Stimulated activated CD8-positive, alpha-beta memory T cell treated with anti-CD3 and anti-CD28 coated beads, Interleukin-12 subunit alpha, Interleukin-12 subunit beta, amount 100 ng/mL, for 24 hours (primary cell): ENCODE results near the gene PIN1.
A peak's percentile ranks its signal among the peaks of the same experiment; 100 is the strongest.
"Not testable (repeated sequence)": the region's sequence is repeated elsewhere in the genome, so short reads cannot be mapped to it uniquely, and the experiment has no call there.

Source experiments
- DNase-seq: peaks from one replicate; pipeline ENCODE4 v3.0.0-alpha.2; 2020; ENCODE audit errors: extremely low read depth

PIN1 gene

GRCh38 chr19:9834726-9835506 is at the start of gene PIN1:
Gene PIN1, plus strand, starts transcription at chr19:9835318. Its CDS starts 27 bp downstream, at chr19:9835345.
- peak; percentile 99 for DNase-seq

GRCh38 chr19:9785367-9786331 is 49.5 kb upstream of the PIN1 start:
- DNase-seq, result peak; percentile 96

- no peak for DNase-seq
Measured at GRCh38 chr19:9786342-9786741, 48.8 kb upstream of the PIN1 start.

- DNase-seq, result no peak
Measured at GRCh38 chr19:9786819-9787218, 48.3 kb upstream of the PIN1 start.

- DNase-seq, result not testable (repeated sequence)
Measured at GRCh38 chr19:9788604-9789003, 46.5 kb upstream of the PIN1 start.

GRCh38 chr19:9789066-9789465 is 46.1 kb upstream of the PIN1 start:
- DNase-seq, result no peak

GRCh38 chr19:9789579-9789978 is 45.5 kb upstream of the PIN1 start:
- not testable (repeated sequence) for DNase-seq

- not testable (repeated sequence) for DNase-seq
Measured at GRCh38 chr19:9791073-9791367, 44.1 kb upstream of the PIN1 start.

GRCh38 chr19:9791552-9792205 is 43.4 kb upstream of the PIN1 start:
- DNase-seq, result peak; percentile 80

- DNase-seq, result peak; percentile 85
Measured at GRCh38 chr19:9792206-9793070, 42.7 kb upstream of the PIN1 start.

- no peak for DNase-seq
Measured at GRCh38 chr19:9793071-9793591, 42.0 kb upstream of the PIN1 start.

- DNase-seq, result peak; percentile 44
Measured at GRCh38 chr19:9796113-9796773, 38.9 kb upstream of the PIN1 start.

GRCh38 chr19:9797871-9798270 is 37.2 kb upstream of the PIN1 start:
- DNase-seq, result no peak

- no peak for DNase-seq
Measured at GRCh38 chr19:9799162-9799561, 36.0 kb upstream of the PIN1 start.

- no peak for DNase-seq
Measured at GRCh38 chr19:9801976-9802375, 33.1 kb upstream of the PIN1 start.

- no peak for DNase-seq
Measured at GRCh38 chr19:9806803-9807202, 28.3 kb upstream of the PIN1 start.

- DNase-seq, result no peak
Measured at GRCh38 chr19:9808855-9809824, 26.0 kb upstream of the PIN1 start.

GRCh38 chr19:9811139-9811538 is 24.0 kb upstream of the PIN1 start:
- no peak for DNase-seq

GRCh38 chr19:9818175-9818733 is 16.9 kb upstream of the PIN1 start:
- no peak for DNase-seq
